ENCODE measurements around the gene ZNF576.
"Not testable (repeated sequence)": the region's sequence is repeated elsewhere in the genome, so short reads cannot be mapped to it uniquely, and the experiment has no call there.

The ZNF576 gene

GRCh38 chr19:43628646-43629326, 32.4 kb downstream of the ZNF576 start:
- no peak for DNase-seq

- DNase-seq = no peak
These were observed 35.1 kb downstream of the ZNF576 start for GRCh38 chr19:43631491-43631890.

GRCh38 chr19:43633520-43633919, 37.1 kb downstream of the ZNF576 start:
- DNase-seq = no peak

GRCh38 chr19:43634068-43634467, 37.7 kb downstream of the ZNF576 start:
- no peak for DNase-seq

- no peak for DNase-seq
These were observed 38.1 kb downstream of the ZNF576 start for GRCh38 chr19:43634506-43634871.

- no peak for DNase-seq
These were observed 38.6 kb downstream of the ZNF576 start for GRCh38 chr19:43634872-43635560.

- DNase-seq = not testable (repeated sequence)
These were observed 39.2 kb downstream of the ZNF576 start for GRCh38 chr19:43635561-43635940.

- no peak for DNase-seq
These were observed 39.8 kb downstream of the ZNF576 start for GRCh38 chr19:43636121-43636683.

GRCh38 chr19:43638214-43638994, 42.0 kb downstream of the ZNF576 start:
- no peak for DNase-seq

- no peak for DNase-seq
These were observed 42.7 kb downstream of the ZNF576 start for GRCh38 chr19:43638995-43639518.

GRCh38 chr19:43639519-43640423, 43.4 kb downstream of the ZNF576 start, which contains the start of gene CADM4:
TSS of gene CADM4 (minus strand) at chr19:43639850. CDS start at chr19:43639790, 60 bp downstream.
- peak; percentile 50 for DNase-seq

- no peak for DNase-seq
These were observed 44.0 kb downstream of the ZNF576 start for GRCh38 chr19:43640424-43640757.

- DNase-seq = no peak
These were observed 44.9 kb downstream of the ZNF576 start for GRCh38 chr19:43641333-43641732.

GRCh38 chr19:43642531-43642930, 46.1 kb downstream of the ZNF576 start:
- DNase-seq = no peak

GRCh38 chr19:43643326-43643725, 46.9 kb downstream of the ZNF576 start:
- no peak for DNase-seq

GRCh38 chr19:43644181-43644580, 47.8 kb downstream of the ZNF576 start:
- DNase-seq = no peak

- DNase-seq = no peak
These were observed 52.2 kb downstream of the ZNF576 start for GRCh38 chr19:43648633-43649032.

GRCh38 chr19:43649514-43649913, 53.1 kb downstream of the ZNF576 start:
- DNase-seq = no peak

GRCh38 chr19:43650276-43650675, 53.9 kb downstream of the ZNF576 start:
- DNase-seq = not testable (repeated sequence)
